H1 (cell line): Measurements from ENCODE around the gene EPHA3. TPM values are rescaled to one million over a fixed set of nuclear protein-coding genes. Genes with fewer than 3 reads are reported as not detected.

Source experiments
- CTCF ChIA-PET: fragments of 300-600 bp; sonication (Branson Sonifier 250); formaldehyde crosslinking; loops from one replicate; lab custom pipeline; 2021; ENCODE audit not compliant: partially characterized antibody; lab: Charles Lee
- POLR2A ChIA-PET: fragments of 300-600 bp; sonication (Branson Sonifier 250); formaldehyde crosslinking; loops from one replicate; lab custom pipeline; 2021; ENCODE audit warnings: inconsistent platforms; ENCODE audit not compliant: partially characterized antibody; lab: Charles Lee
- DNase-seq, 2 experiments: peaks; one replicate each; pipeline versions ENCODE4 v3.0.0 to v3.0.0-alpha.2; 2010 to 2022; ENCODE audit warnings: low spot score in 2 of 2, low read depth in 1 of 2, mixed read lengths in 1 of 2
- FAIRE-seq: peaks from 2 replicates; lab custom pipeline; 2011; peaks lifted over from hg19 to GRCh38; lab: Jason Lieb, UNC
- H2AFZ ChIP-seq: 2 replicates; pipeline ENCODE4 v1.8.1; 2012; ENCODE audit warnings: low read length, inconsistent platforms
- H2AK5ac ChIP-seq: 2 replicates; pipeline ENCODE4 v1.6.1; 2013; ENCODE audit warnings: low read depth, low read length
- H2BK120ac ChIP-seq: replicated peaks from 2 replicates; pipeline ENCODE3; 2013; ENCODE audit warnings: low read depth, low read length, inconsistent platforms
- H2BK12ac ChIP-seq: 2 replicates; pipeline ENCODE4 v1.6.1; 2013; ENCODE audit warnings: low read depth, low read length
- H2BK15ac ChIP-seq: 2 replicates; pipeline ENCODE4 v1.6.1; 2013; ENCODE audit warnings: low read length
- H2BK20ac ChIP-seq: 2 replicates; pipeline ENCODE4 v1.6.1; 2013; ENCODE audit warnings: low read length
- H2BK5ac ChIP-seq: 2 replicates; pipeline ENCODE4 v1.6.1; 2013; ENCODE audit warnings: low read depth, low read length
- H3K14ac ChIP-seq: 2 replicates; pipeline ENCODE4 v1.6.1; 2013; ENCODE audit warnings: inconsistent platforms; ENCODE audit not compliant: insufficient read length
- H3K18ac ChIP-seq: 2 replicates; pipeline ENCODE4 v1.6.1; 2013; ENCODE audit warnings: low read length; ENCODE audit errors: extremely low read depth
- H3K23ac ChIP-seq: 2 replicates; pipeline ENCODE4 v1.6.1; 2013; ENCODE audit warnings: inconsistent platforms; ENCODE audit not compliant: insufficient read length
- H3K23me2 ChIP-seq: 2 replicates; pipeline ENCODE4 v1.6.1; 2013; ENCODE audit warnings: low read depth, low read length
- H3K27ac ChIP-seq: 2 replicates; pipeline ENCODE4 v1.6.1; 2011; ENCODE audit warnings: low read depth, low read length, inconsistent platforms
- H3K27me3 ChIP-seq, 4 experiments: replicated peaks in 1 of 4; 1 replicate in 1 of 4; 2 replicates in 3 of 4; pipeline versions ENCODE4 v1.6.1 to v1.8.1; 2011 to 2013; ENCODE audit warnings: low read length in 3 of 4, mild to moderate bottlenecking in 3 of 4, inconsistent platforms in 2 of 4, mixed read lengths in 2 of 4, moderate library complexity in 1 of 4; ENCODE audit not compliant: control insufficient read depth in 3 of 4, insufficient read depth in 3 of 4; ENCODE audit errors: extremely low read depth in 1 of 4
- H3K36me3 ChIP-seq, 4 experiments: 2 replicates each; pipeline versions ENCODE4 v1.6.1 to v1.8.1; 2011 to 2013; ENCODE audit warnings: mild to moderate bottlenecking in 4 of 4, low read length in 3 of 4, moderate library complexity in 2 of 4, control low read depth in 1 of 4, inconsistent platforms in 1 of 4; ENCODE audit not compliant: insufficient read depth in 4 of 4, control insufficient read depth in 2 of 4
- H3K4ac ChIP-seq: replicated peaks from 2 replicates; pipeline ENCODE3; 2013; ENCODE audit warnings: low read length, low read depth, mixed read lengths, inconsistent platforms; ENCODE audit not compliant: insufficient read length
- H3K4me1 ChIP-seq, 4 experiments: replicated peaks in 1 of 4; 1 replicate in 1 of 4; 2 replicates in 3 of 4; pipeline versions ENCODE4 v1.6.1 to v1.8.1; 2011 to 2013; ENCODE audit warnings: low read length in 3 of 4, inconsistent platforms in 2 of 4, mixed read lengths in 1 of 4; ENCODE audit not compliant: insufficient read depth in 4 of 4, control insufficient read depth in 3 of 4
- H3K4me2 ChIP-seq, 2 experiments: 2 replicates each; pipeline versions ENCODE4 v1.6.1 to v1.8.1; 2011 to 2013; ENCODE audit warnings: low read depth in 2 of 2, low read length in 2 of 2, control low read depth in 1 of 2, inconsistent platforms in 1 of 2, mild to moderate bottlenecking in 1 of 2; ENCODE audit not compliant: insufficient read depth in 1 of 2
- H3K4me3 ChIP-seq, 4 experiments: fragments of 200-600, 300-600 bp in 1 of 4; sonication (generic), shearing (Covaris generic), sonication (Bioruptor Twin) in 1 of 4; 2 replicates each; pipeline versions ENCODE4 v1.5.1 to v1.8.1; 2011 to 2016; ENCODE audit warnings: low read length in 4 of 4, low read depth in 3 of 4, control low read depth in 2 of 4, inconsistent platforms in 2 of 4, mild to moderate bottlenecking in 2 of 4, mixed read lengths in 1 of 4, moderate library complexity in 1 of 4; ENCODE audit not compliant: insufficient read depth in 2 of 4; ENCODE audit errors: extremely low read depth in 1 of 4
- H3K56ac ChIP-seq: replicated peaks from 2 replicates; pipeline ENCODE3; 2013; ENCODE audit warnings: low read depth, mild to moderate bottlenecking, mixed read lengths, low read length, inconsistent platforms; ENCODE audit not compliant: insufficient read length
- H3K79me1 ChIP-seq: 2 replicates; pipeline ENCODE4 v1.6.1; 2013; ENCODE audit warnings: low read depth, low read length, control low read depth
- H3K79me2 ChIP-seq, 2 experiments: 2 replicates each; pipeline versions ENCODE4 v1.6.1 to v1.8.1; 2012 to 2013; ENCODE audit warnings: low read length in 2 of 2, mild to moderate bottlenecking in 2 of 2, inconsistent platforms in 1 of 2; ENCODE audit not compliant: insufficient read depth in 2 of 2, control insufficient read depth in 1 of 2
- H3K9ac ChIP-seq, 4 experiments: replicated peaks in 1 of 4; 1 replicate in 1 of 4; 2 replicates in 3 of 4; pipeline versions ENCODE4 v1.6.1 to v1.8.1; 2011 to 2013; ENCODE audit warnings: low read depth in 3 of 4, low read length in 3 of 4, control low read depth in 2 of 4, mild to moderate bottlenecking in 2 of 4, moderate library complexity in 2 of 4, inconsistent platforms in 1 of 4; ENCODE audit errors: extremely low read depth in 1 of 4
- H3K9me3 ChIP-seq, 2 experiments: 2 replicates each; pipeline versions ENCODE4 v1.6.1 to v1.8.1; 2012 to 2013; ENCODE audit warnings: mild to moderate bottlenecking in 2 of 2, moderate library complexity in 2 of 2, control low read depth in 1 of 2, inconsistent platforms in 1 of 2, low read depth in 1 of 2, low read length in 1 of 2, mixed read lengths in 1 of 2; ENCODE audit not compliant: insufficient read depth in 2 of 2
- H4K20me1 ChIP-seq, 2 experiments: replicated peaks in 1 of 2; 2 replicates each; pipeline versions ENCODE3 to v1.8.1; 2011 to 2013; ENCODE audit warnings: inconsistent platforms in 2 of 2, low read length in 2 of 2, mild to moderate bottlenecking in 1 of 2; ENCODE audit not compliant: insufficient read depth in 2 of 2, control insufficient read depth in 1 of 2
- H4K5ac ChIP-seq: 2 replicates; pipeline ENCODE4 v1.6.1; 2013; ENCODE audit warnings: low read length, low read depth, mixed read lengths, inconsistent platforms; ENCODE audit not compliant: insufficient read length
- H4K8ac ChIP-seq: 2 replicates; pipeline ENCODE4 v1.8.0; 2013; ENCODE audit warnings: mild to moderate bottlenecking, moderate library complexity, low read length, inconsistent platforms; ENCODE audit not compliant: insufficient read depth; ENCODE audit errors: extremely low read depth
- H4K91ac ChIP-seq: replicated peaks from 2 replicates; pipeline ENCODE3; 2013; ENCODE audit warnings: low read length, mixed read lengths, inconsistent platforms; ENCODE audit not compliant: insufficient read length
- GABPA ChIP-seq: IDR thresholded peaks from 2 replicates; pipeline ENCODE4 v1.6.1; 2011; ENCODE audit warnings: mild to moderate bottlenecking, low read length, moderate library complexity, borderline replicate concordance; ENCODE audit not compliant: insufficient read depth
- NANOG ChIP-seq: IDR thresholded peaks from 2 replicates; pipeline ENCODE4 v1.6.1; 2011; ENCODE audit warnings: low read length, low read depth, mild to moderate bottlenecking, inconsistent platforms; ENCODE audit not compliant: insufficient read depth, poor library complexity, severe bottlenecking
- WGBS, 2 experiments: shearing (Covaris generic) in 1 of 2; methylation state at CpG; one replicate each; pipeline versions ENCODE4 v1.1.6 to v1.1.7; 2013 to 2015; ENCODE audit warnings: low lambda C conversion rate in 2 of 2, mixed read lengths in 2 of 2, inconsistent platforms in 1 of 2, low coverage in 1 of 2, missing lambda C conversion rate in 1 of 2; ENCODE audit not compliant: insufficient replicate concordance in 2 of 2, insufficient coverage in 1 of 2, insufficient read length in 1 of 2; ENCODE audit errors: extremely low coverage in 1 of 2, missing lambda C conversion rate in 1 of 2; 5-methylcytosine and 5-hydroxymethylcytosine counted together
- polyA plus RNA-seq, 7 experiments: library from polyadenylated mRNA; depleted of rRNA in 3 of 7; stranded (reverse) in 5 of 7; unstranded in 2 of 7; fragments of >200 nt in 5 of 7; fragments of 200-250 nt in 2 of 7; gene quantifications; 1 replicate in 5 of 7; 2 replicates in 1 of 7; 4 replicates in 1 of 7; pipeline versions ENCODE4 v1.2.1 to v1.2.3, GENCODE V29; 2011 to 2013; ENCODE audit warnings: missing spikeins in 2 of 7, mixed read lengths in 2 of 7
- total RNA-seq: library from RNA; stranded (reverse); fragmentation: NEBNext Ultra II Directional; extraction: Animal tissue kit (Norgen Biotek cat#: 25700); gene quantifications from 2 replicates; pipeline ENCODE4 v1.2.1, GENCODE V29; 2021

Gene EPHA3
- total and polyA plus RNA-seq, 2 of the 8 experiments (the other 6 are each of a cell fraction or from before 2014, with no cell fraction given): 0.09 to 0.22 TPM

- no peak overlapping the region for H3K27ac ChIP-seq
- no peak overlapping the region for H3K56ac ChIP-seq
- TF ChIP-seq NANOG: no peak
- no peak for TF ChIP-seq GABPA
- no peak overlapping the region for H4K5ac ChIP-seq
- DNase-seq (no peak), FAIRE-seq (no peak)
- no peak overlapping the region for H3K18ac ChIP-seq
- no peaks in the 10 kb centered on the region for H3K9me3 ChIP-seq
- no peak overlapping the region for H2BK20ac ChIP-seq
- no peak overlapping the region for H4K8ac ChIP-seq
- H3K14ac ChIP-seq: peak overlapping the region; percentile 5
- no peak overlapping the region for H2BK15ac ChIP-seq
- WGBS, 2 experiments: 91% methylated on average over 4 of the region's 4 CpGs; no CpG with 5 or more reads in 1 of the 2 experiments
- H3K4ac ChIP-seq: no peak overlapping the region
- ChIA-PET CTCF (no interaction called here), POLR2A (no interaction called here)
- H2AFZ ChIP-seq: no peak overlapping the region; the same call in 1 of the 2 replicates
- H3K23ac ChIP-seq: no peak overlapping the region
- no peak overlapping the region for H4K91ac ChIP-seq
- H3K27me3 ChIP-seq: no peaks in the 10 kb centered on the region
- no peak overlapping the region for H3K4me3 ChIP-seq
- no peaks in the 10 kb centered on the region for H3K4me1 ChIP-seq
- no peak overlapping the region for H3K4me2 ChIP-seq
- H3K79me1 ChIP-seq: no peaks in the 10 kb centered on the region
- H3K36me3 ChIP-seq: no peaks in the 10 kb centered on the region
- H3K9ac ChIP-seq: no peak overlapping the region
- H2BK120ac ChIP-seq: no peak overlapping the region
- no peak overlapping the region for H2BK12ac ChIP-seq
- no peaks in the 10 kb centered on the region for H3K23me2 ChIP-seq
- no peak overlapping the region for H2BK5ac ChIP-seq
- H3K79me2 ChIP-seq: no peaks in the 10 kb centered on the region
- H4K20me1 ChIP-seq: no peaks in the 10 kb centered on the region
- H2AK5ac ChIP-seq: no peak overlapping the region
Measured at GRCh38 chr3:89504432-89504831, 397.0 kb downstream of the EPHA3 start.
